Measurements from ENCODE around the gene CEP72.

The CEP72 gene

DNA sequence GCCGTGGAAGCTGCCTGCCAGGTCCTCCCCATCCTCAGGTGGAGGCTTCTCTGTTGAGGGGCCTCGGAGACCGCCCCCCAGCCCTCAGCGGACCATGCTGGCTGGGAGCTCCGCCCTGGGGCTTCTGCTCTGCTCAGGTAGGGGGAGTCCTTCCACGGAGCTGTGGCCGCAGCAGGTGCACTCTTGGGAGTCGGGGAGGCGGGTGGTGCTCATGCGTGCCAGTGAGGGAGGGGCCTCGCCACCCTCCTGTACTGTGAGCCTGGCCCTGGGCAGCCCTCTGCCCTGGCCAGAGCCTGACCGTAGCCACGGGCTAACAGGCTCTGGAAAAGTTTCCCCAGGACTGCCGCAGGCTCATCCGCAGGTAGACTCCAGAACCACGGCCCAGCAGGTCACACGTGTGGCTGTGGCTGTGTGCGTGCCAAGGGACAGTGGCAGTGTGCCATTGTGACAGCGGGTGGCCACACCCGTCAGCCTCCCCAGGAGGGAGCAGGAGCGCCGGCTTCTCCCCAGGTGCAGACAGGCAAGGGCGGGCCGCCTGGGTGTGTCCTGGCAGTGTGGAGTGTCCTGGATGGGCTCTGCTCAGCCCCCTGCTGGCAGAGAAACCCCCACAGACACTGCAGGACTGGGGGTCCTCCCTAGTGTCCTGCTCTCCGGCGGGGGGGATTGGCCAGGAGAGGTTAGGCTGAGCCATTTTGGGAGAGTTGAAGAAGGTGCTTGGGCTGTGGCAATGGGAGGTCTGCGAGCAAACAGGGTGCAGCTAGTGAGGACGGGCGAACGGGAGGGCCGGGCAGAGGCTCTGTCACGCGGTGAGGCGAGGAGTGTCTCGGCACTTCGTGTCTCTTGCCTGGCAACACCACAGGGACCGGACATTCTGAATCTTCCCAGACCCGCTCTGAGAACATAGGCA, 51.5 kb downstream of the CEP72 start:
- Mint-ChIP-seq H3K27ac (no peak overlapping the region), H3K4me3 (no peak overlapping the region), H3K36me3 (peaks cover 12% of the 10 kb centered on the region), H3K27me3 (no peaks in the 10 kb centered on the region), H3K4me1 (no peaks in the 10 kb centered on the region), H3K9me3 (no peaks in the 10 kb centered on the region)

DNA sequence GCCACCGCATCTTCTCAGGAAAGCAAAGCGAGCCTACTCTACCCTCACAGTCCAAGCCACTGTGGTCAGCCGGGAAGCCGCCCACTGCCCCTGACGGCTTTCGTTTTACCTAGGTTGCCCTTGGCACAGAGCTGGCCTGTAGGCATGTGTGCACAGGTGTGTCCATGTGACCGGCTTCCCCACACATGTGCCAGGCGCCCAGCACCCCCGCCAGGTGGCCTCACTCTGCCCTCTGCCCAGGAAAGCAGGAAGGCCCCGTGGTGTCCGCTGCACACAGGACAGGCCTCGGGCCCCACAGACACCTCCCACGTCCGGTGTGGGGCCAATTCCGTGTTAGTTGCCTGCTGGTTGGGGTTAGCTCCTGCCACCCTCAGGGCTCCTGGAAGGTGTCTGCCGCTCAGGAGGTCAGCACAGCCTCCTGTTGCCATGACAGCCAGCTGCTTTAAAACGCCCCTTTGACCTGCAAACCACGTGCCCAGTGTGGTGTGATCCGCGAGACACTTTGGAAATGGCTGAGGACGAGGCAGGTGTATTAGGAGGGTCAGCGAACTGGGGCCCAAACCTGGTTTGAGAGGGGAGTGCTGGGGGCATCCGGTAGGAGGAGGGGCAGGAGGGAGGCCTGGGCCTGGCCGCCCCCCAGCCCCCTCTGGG, 52.3 kb downstream of the CEP72 start:
- no peaks in the 10 kb centered on the region for H3K27me3 Mint-ChIP-seq
- H3K36me3 Mint-ChIP-seq: peaks cover 10% of the 10 kb centered on the region
- H3K9me3 Mint-ChIP-seq: no peaks in the 10 kb centered on the region
- H3K4me3 Mint-ChIP-seq: no peak overlapping the region
- H3K4me1 Mint-ChIP-seq: no peaks in the 10 kb centered on the region
- no peak overlapping the region for H3K27ac Mint-ChIP-seq

- H3K27ac Mint-ChIP-seq: no peak overlapping the region
- peaks cover 7% of the 10 kb centered on the region for H3K36me3 Mint-ChIP-seq
Observed at GRCh38 chr5:664994-665360, 52.8 kb downstream of the CEP72 start.

GRCh38 chr5:665541-665955, 53.4 kb downstream of the CEP72 start:
- no peaks in the 10 kb centered on the region for H3K4me1 Mint-ChIP-seq

More at GRCh38 chr5:664994-665360, 52.8 kb downstream of the CEP72 start:
- H3K4me1 Mint-ChIP-seq: no peaks in the 10 kb centered on the region
- no peaks in the 10 kb centered on the region for H3K9me3 Mint-ChIP-seq
- H3K4me3 Mint-ChIP-seq: no peak overlapping the region
- no peaks in the 10 kb centered on the region for H3K27me3 Mint-ChIP-seq

GRCh38 chr5:665956-666711, 54.0 kb downstream of the CEP72 start:
- Mint-ChIP-seq H3K4me1 (no peaks in the 10 kb centered on the region), H3K27me3 (no peaks in the 10 kb centered on the region), H3K27ac (no peak overlapping the region), H3K4me3 (no peak overlapping the region), H3K9me3 (no peaks in the 10 kb centered on the region), H3K36me3 (peaks cover 5% of the 10 kb centered on the region)

More at GRCh38 chr5:665541-665955, 53.4 kb downstream of the CEP72 start:
- Mint-ChIP-seq H3K9me3 (no peaks in the 10 kb centered on the region), H3K27me3 (no peaks in the 10 kb centered on the region), H3K4me3 (no peak overlapping the region), H3K27ac (no peak overlapping the region), H3K36me3 (peaks cover 7% of the 10 kb centered on the region)

DNA sequence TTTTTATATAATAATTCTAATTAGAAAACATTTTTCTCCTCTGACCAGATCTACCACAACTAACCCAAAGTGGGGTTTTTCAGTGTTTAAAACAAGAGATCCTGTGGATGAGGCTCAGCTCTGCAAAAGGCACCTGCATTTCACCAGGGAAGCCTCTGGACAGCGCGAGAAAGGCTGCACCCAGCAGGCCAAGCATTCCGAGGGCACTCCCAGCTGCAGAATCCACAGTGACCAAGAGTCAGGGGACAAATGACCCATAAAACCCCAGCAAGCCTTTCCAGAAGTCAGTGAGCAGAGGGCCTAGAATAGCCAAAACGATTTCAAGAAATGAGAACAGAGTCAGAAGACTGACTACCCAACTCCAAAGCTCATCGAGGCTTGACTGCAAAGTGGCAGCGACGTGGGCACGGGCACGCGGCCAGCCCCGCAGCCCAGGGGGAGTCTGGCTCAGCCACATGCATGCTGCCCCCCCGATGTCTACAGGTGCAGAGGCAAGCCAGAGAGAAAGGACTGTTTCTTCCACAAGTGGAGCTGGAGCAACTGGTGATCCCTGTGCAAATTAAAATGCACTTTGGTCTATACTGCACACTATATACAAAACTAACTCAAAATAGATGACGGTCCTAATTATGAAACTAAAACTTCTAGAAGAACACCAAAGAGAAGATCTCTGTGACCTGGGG, 54.8 kb downstream of the CEP72 start:
- H3K9me3 Mint-ChIP-seq: no peaks in the 10 kb centered on the region
- H3K4me3 Mint-ChIP-seq: no peak overlapping the region
- no peaks in the 10 kb centered on the region for H3K27me3 Mint-ChIP-seq
- H3K4me1 Mint-ChIP-seq: no peaks in the 10 kb centered on the region
- peaks cover 2% of the 10 kb centered on the region for H3K36me3 Mint-ChIP-seq
- no peak overlapping the region for H3K27ac Mint-ChIP-seq

DNA sequence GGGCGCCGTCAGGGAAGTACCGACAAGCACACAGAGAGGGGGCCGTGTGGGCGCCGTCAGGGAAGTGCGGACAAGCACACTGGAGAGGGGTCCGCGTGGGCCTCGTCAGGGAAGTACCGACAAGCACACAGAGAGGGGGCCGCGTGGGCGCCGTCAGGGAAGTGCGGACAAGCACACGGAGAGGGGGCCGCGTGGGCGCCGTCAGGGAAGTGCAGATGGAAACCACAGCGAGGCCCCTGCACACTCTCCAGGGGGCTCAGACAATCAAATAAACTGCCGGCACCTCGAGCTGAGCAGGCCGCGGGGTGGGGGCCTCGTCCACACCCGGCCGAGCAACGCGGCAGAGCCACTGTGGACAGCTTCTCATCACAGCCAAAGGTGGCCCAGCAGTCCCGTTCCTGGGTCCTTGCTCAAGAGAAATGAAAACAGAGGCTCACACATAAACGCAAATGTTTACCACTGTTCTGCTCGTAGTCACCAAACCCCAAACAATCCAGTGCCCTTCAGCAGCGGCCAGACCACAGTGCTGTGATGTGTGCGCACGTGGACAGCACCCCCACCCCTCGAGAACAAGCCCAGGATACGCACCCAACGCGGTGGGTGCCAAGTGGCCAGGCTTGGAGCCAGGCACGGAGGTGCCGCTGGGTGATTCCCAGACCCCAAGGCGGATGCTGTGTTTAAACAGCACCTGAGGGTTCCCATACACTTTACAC, 56.3 kb downstream of the CEP72 start:
- Mint-ChIP-seq H3K27ac (no peak overlapping the region), H3K4me3 (no peak overlapping the region), H3K36me3 (peaks cover 2% of the 10 kb centered on the region), H3K27me3 (no peaks in the 10 kb centered on the region), H3K4me1 (peaks cover 9% of the 10 kb centered on the region), H3K9me3 (no peaks in the 10 kb centered on the region)

GRCh38 chr5:669111-669841, 57.1 kb downstream of the CEP72 start:
- Mint-ChIP-seq H3K4me1 (peaks cover 9% of the 10 kb centered on the region), H3K27ac (no peak overlapping the region), H3K9me3 (no peaks in the 10 kb centered on the region), H3K27me3 (no peaks in the 10 kb centered on the region), H3K36me3 (peaks cover 2% of the 10 kb centered on the region), H3K4me3 (no peak overlapping the region)

GRCh38 chr5:669842-670395, 57.8 kb downstream of the CEP72 start:
- no peaks in the 10 kb centered on the region for H3K9me3 Mint-ChIP-seq
- H3K4me1 Mint-ChIP-seq: peaks cover 9% of the 10 kb centered on the region
- no peak overlapping the region for H3K4me3 Mint-ChIP-seq
- H3K27me3 Mint-ChIP-seq: no peaks in the 10 kb centered on the region
- peaks cover 2% of the 10 kb centered on the region for H3K36me3 Mint-ChIP-seq
- H3K27ac Mint-ChIP-seq: no peak overlapping the region

- H3K27ac Mint-ChIP-seq: no peak overlapping the region
- no peaks in the 10 kb centered on the region for H3K9me3 Mint-ChIP-seq
- peaks cover 9% of the 10 kb centered on the region for H3K4me1 Mint-ChIP-seq
- H3K36me3 Mint-ChIP-seq: peaks cover 2% of the 10 kb centered on the region
- H3K27me3 Mint-ChIP-seq: no peaks in the 10 kb centered on the region
- no peak overlapping the region for H3K4me3 Mint-ChIP-seq
Observed at GRCh38 chr5:670396-671270, 58.5 kb downstream of the CEP72 start.

DNA sequence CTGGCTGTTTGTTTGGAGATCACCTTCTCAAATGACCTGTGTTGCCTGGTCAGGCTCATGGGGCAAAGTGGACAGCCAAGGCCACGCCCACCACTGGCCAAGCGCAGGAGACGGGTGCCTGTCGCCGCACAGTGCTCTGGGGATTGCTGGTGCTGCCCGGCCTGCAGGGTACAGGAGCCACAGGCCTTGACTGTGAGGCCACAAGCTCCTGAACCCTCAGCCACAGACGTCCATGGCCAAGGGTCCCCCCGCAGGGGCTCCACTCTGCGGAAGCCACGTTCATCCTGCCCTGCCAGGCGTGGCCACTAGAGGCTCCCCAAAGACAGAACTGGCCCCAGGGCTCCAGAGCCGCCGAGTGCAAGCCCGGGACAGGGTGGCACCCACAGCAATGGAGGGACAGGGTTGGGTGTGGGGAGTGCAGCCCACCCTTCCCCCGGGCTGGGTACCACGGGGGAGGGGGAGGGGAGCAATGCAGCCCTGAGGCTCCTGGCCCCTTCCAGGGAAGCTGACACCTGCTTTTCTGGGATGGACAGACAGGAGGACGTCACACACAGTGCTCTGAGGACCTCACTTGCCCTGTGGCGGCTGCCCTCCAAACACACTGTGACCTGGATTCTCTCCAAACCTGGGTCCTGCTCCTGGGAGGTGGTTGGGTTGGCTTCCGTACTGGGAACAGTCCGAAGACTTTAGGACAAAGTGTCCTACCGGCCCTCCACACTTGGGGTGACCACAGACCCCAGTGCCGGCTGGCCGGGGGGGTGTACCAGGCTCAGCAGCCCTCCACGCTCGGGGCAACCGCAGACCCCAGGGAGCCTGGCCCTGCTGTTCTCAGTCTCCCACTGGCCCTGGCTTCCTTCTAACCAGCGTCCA, 59.6 kb downstream of the CEP72 start:
- peaks cover 2% of the 10 kb centered on the region for H3K36me3 Mint-ChIP-seq
- H3K27me3 Mint-ChIP-seq: no peaks in the 10 kb centered on the region
- peaks cover 9% of the 10 kb centered on the region for H3K4me1 Mint-ChIP-seq
- H3K9me3 Mint-ChIP-seq: no peaks in the 10 kb centered on the region
- H3K27ac Mint-ChIP-seq: no peak overlapping the region
- H3K4me3 Mint-ChIP-seq: no peak overlapping the region

- Mint-ChIP-seq H3K27me3 (no peaks in the 10 kb centered on the region), H3K9me3 (no peaks in the 10 kb centered on the region), H3K27ac (no peak overlapping the region), H3K36me3 (no peaks in the 10 kb centered on the region), H3K4me3 (peak overlapping the region; percentile 60), H3K4me1 (peaks cover 9% of the 10 kb centered on the region)
Observed at GRCh38 chr5:672329-673160, 60.4 kb downstream of the CEP72 start.
